T-cell (primary cell): ENCODE measurements around the gene GPR158. TPM values are rescaled to one million over a fixed set of nuclear protein-coding genes. Genes with fewer than 3 reads are reported as not detected.
"Not testable (repeated sequence)": the region's sequence is repeated elsewhere in the genome, so short reads cannot be mapped to it uniquely, and the experiment has no call there.

Source experiments
- ATAC-seq, 4 experiments: fragments of 200-7000 bp in 3 of 4; fragments of 150-1000 bp in 1 of 4; cut with Tn5 transposase; replicated peaks in 1 of 4; 1 replicate in 3 of 4; 2 replicates in 1 of 4; pipeline ENCODE4 v1.10.0; 2021; ENCODE audit warnings: moderate library complexity in 3 of 4, mild to moderate bottlenecking in 2 of 4, moderate number of reproducible peaks in 1 of 4
- CTCF ChIA-PET, 2 donors: fragments of 300-600 bp; sonication (Branson Sonifier 250); formaldehyde crosslinking; loops; one replicate each; lab custom pipeline; 2022; ENCODE audit warnings: antibody characterized with exemption in 2 of 2; lab: Charles Lee
- POLR2A ChIA-PET, 2 donors: fragments of 300-600 bp; sonication (Branson Sonifier 250); formaldehyde crosslinking; loops; one replicate each; lab custom pipeline; 2022; ENCODE audit warnings: antibody characterized with exemption in 2 of 2; lab: Charles Lee
- DNase-seq, 35 experiments: peaks; one replicate each; pipeline versions ENCODE4 v3.0.0 to v3.0.0-alpha.2; 2013 to 2023
- H3K27ac ChIP-seq: one replicate; pipeline ENCODE4 v1.5.1; 2013; ENCODE audit warnings: low read length
- H3K27me3 ChIP-seq, 2 experiments: replicated peaks in 1 of 2; 1 replicate in 1 of 2; 2 replicates in 1 of 2; pipeline versions ENCODE4 v1.6.1 to v1.7.0; 2013; ENCODE audit warnings: low read length in 1 of 2, mixed read lengths in 1 of 2; ENCODE audit not compliant: control insufficient read depth in 2 of 2, insufficient read depth in 2 of 2; ENCODE audit errors: extremely low read depth in 1 of 2
- H3K36me3 ChIP-seq, 2 donors: 1 replicate in 1 of 2; 2 replicates in 1 of 2; pipeline versions ENCODE4 v1.6.1 to v1.7.0; 2013; ENCODE audit warnings: low read length in 1 of 2; ENCODE audit not compliant: control insufficient read depth in 2 of 2, insufficient read depth in 1 of 2; ENCODE audit errors: extremely low read depth in 1 of 2
- H3K4me1 ChIP-seq, 2 experiments: 1 replicate in 1 of 2; 2 replicates in 1 of 2; pipeline versions ENCODE4 v1.6.1 to v1.7.0; 2013; ENCODE audit warnings: low read length in 2 of 2, mixed read lengths in 1 of 2; ENCODE audit not compliant: insufficient read depth in 2 of 2, control insufficient read depth in 1 of 2; ENCODE audit errors: extremely low read depth in 1 of 2
- H3K4me3 ChIP-seq, 2 donors: 1 replicate in 1 of 2; 2 replicates in 1 of 2; pipeline versions ENCODE4 v1.5.1 to v1.7.0; 2013; ENCODE audit warnings: mild to moderate bottlenecking in 2 of 2, low read length in 1 of 2, moderate library complexity in 1 of 2; ENCODE audit not compliant: control insufficient read depth in 1 of 2; ENCODE audit errors: extremely low read depth in 1 of 2
- H3K9me3 ChIP-seq: 2 replicates; pipeline ENCODE4 v1.7.0; 2013
- H3K27ac Mint-ChIP-seq, 2 donors: one replicate each; pipeline ENCODE4 v1.8.0; 2020 to 2021; ENCODE audit warnings: mild to moderate bottlenecking in 2 of 2, mixed read lengths in 2 of 2
- H3K27me3 Mint-ChIP-seq, 2 donors: one replicate each; pipeline ENCODE4 v1.8.0; 2021 to 2022; ENCODE audit warnings: mixed read lengths in 2 of 2
- H3K36me3 Mint-ChIP-seq: one replicate; pipeline ENCODE4 v1.8.0; 2021; ENCODE audit warnings: mixed read lengths
- H3K4me1 Mint-ChIP-seq, 3 donors: one replicate each; pipeline ENCODE4 v1.8.0; 2020 to 2022; ENCODE audit warnings: mixed read lengths in 3 of 3, mild to moderate bottlenecking in 1 of 3
- H3K4me3 Mint-ChIP-seq, 3 donors: one replicate each; pipeline ENCODE4 v1.8.0; 2020 to 2022; ENCODE audit warnings: mild to moderate bottlenecking in 3 of 3, mixed read lengths in 3 of 3, moderate library complexity in 3 of 3
- H3K9me3 Mint-ChIP-seq, 3 donors: one replicate each; pipeline ENCODE4 v1.8.0; 2020 to 2022; ENCODE audit warnings: mixed read lengths in 3 of 3
- WGBS: methylation state at CpG from one replicate; pipeline ENCODE4 v1.1.5; 2013; ENCODE audit warnings: missing lambda C conversion rate; ENCODE audit not compliant: insufficient coverage; 5-methylcytosine and 5-hydroxymethylcytosine counted together
- total RNA-seq, 35 experiments: library from RNA in 6 of 35; stranded (reverse) in 6 of 35; fragments of 120-200 nt in 1 of 35; gene quantifications; one replicate each; pipeline versions ENCODE4 v1.2.1 to v1.2.4 and lab custom pipeline; 2013 to 2026

GPR158 gene
- total RNA-seq, 5 donors from 2014 or later (not counting 1 experiment from before 2014, with no cell fraction given): not detected

DNA sequence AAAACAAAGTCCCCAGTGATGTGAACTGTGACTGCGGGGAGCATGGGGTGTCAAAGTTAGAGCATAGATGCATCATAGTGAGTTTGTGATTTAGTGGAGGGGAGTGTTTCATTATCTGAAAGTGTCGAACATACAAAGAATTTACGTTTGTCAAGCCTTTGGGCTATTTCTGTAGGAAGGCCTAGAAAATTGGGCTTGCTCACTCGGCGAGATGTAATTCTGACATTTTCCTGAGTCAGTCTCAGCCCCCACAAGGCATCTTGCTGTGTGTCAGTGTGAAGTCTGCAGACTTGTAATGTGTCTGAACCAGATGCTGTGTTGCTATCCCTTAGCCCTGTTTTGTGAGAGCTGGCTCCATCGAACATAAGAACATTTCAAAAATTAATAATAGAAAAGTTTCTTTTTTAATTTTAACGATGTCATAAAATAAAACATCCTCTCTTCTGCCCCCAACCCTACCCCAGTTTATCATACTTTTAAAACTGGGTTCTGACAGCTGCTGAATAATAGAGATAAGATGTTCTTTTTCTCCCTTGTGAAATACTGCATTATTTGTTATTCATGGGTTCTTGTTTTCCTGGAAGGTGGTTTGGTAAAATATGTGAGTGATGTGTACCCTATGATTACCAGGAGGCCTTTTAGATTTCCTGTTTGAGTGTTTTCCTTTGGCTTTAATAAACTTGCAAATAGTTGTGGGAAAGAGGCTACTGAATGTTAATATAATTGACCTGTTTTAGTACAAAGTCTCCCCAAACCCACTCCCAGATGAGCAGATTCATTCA lies 207.4 kb downstream of the GPR158 start:
- Mint-ChIP-seq H3K27me3 (no peaks in the 10 kb centered on the region), H3K9me3 (peaks cover 8 to 15% (median 15%) of the 10 kb centered on the region in 3 donors), H3K4me3 (no peak overlapping the region), H3K27ac (no peak overlapping the region), H3K36me3 (no peaks in the 10 kb centered on the region), H3K4me1 (no peaks in the 10 kb centered on the region)
- ChIA-PET POLR2A (no interaction called here), CTCF (no interaction called here)
- Histone ChIP-seq H3K36me3 (no peaks in the 10 kb centered on the region), H3K27me3 (no peaks in the 10 kb centered on the region), H3K4me1 (no peaks in the 10 kb centered on the region), H3K4me3 (no peak overlapping the region), H3K27ac (no peak overlapping the region), H3K9me3 (no peaks in the 10 kb centered on the region)
- ATAC-seq (no peak), DNase-seq (no peak)
- WGBS: 48% methylated on average over 3 of the region's 7 CpGs

DNA sequence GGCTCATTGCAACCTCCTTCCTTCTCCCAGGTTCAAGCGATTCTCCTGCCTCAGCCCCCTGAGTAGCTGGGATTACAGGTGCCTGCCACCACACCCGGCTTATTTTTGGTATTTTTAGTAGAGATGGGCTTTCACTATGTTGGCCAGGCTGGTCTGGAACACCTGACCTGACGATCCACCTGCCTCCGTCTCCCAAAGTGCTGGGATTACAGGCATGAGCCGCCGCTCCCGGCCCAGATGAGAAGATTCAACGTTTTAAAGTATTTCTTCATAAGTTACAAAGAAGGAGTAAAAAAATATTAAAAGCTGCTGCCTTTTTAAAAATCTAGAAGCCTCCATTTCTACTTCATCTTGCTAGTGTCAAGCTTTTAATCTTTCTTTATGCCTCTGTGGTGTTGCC lies 208.1 kb downstream of the GPR158 start:
- H3K9me3 ChIP-seq, H3K36me3 ChIP-seq, H3K27me3 ChIP-seq, H3K4me3 Mint-ChIP-seq, H3K4me1 Mint-ChIP-seq, H3K36me3 Mint-ChIP-seq, H3K27ac Mint-ChIP-seq, H3K27ac ChIP-seq, POLR2A ChIA-PET, DNase-seq, ATAC-seq, H3K27me3 Mint-ChIP-seq, H3K4me3 ChIP-seq, H3K4me1 ChIP-seq: not testable (repeated sequence)
- no CpG with 5 or more reads among the region's 8 CpGs for WGBS
- CTCF ChIA-PET: interaction anchor here in 1 of 2 donors (0.7 kb wide), 1 partner anchor 21 kb away, joined by 3 read pairs; no protein-coding TSS in a partner anchor
- H3K9me3 Mint-ChIP-seq: peaks cover 8 to 15% (median 15%) of the 10 kb centered on the region in 3 donors

DNA sequence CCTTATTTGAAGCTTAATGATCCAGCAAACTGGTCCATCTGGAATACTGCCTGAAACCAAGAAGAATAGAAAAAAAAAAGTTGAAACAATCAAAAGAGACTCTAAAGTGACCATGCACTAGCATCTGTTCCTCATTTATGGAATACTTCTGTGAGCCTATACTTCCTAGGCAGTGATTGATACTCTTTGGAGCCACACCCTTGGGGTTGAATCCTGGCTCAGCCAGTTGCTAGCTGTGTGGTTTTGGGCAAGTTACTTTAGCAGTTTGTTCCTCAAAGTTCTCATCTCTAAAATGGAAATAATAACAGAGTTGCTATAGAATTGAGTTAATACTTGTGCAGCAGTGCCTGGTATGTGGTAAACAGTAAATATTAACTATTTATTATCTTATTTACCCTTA lies 208.9 kb downstream of the GPR158 start:
- no peak overlapping the region for H3K4me3 ChIP-seq
- CTCF ChIA-PET: interaction anchor here in 1 of 2 donors (0.7 kb wide), 1 partner anchor 21 kb away, joined by 3 read pairs; no protein-coding TSS in a partner anchor
- DNase-seq (no peak), ATAC-seq (no peak)
- peaks cover 0 to 2% of the 10 kb centered on the region in 2 experiments for H3K27me3 ChIP-seq
- Mint-ChIP-seq H3K27ac (no peak overlapping the region), H3K4me3 (no peak overlapping the region), H3K9me3 (peaks cover 8 to 15% (median 15%) of the 10 kb centered on the region in 3 donors), H3K27me3 (no peaks in the 10 kb centered on the region), H3K36me3 (no peaks in the 10 kb centered on the region), H3K4me1 (no peaks in the 10 kb centered on the region)
- no peak overlapping the region for H3K27ac ChIP-seq
- POLR2A ChIA-PET: no interaction called here
- no peaks in the 10 kb centered on the region for H3K36me3 ChIP-seq
- H3K4me1 ChIP-seq: no peaks in the 10 kb centered on the region
- H3K9me3 ChIP-seq: no peaks in the 10 kb centered on the region

DNA sequence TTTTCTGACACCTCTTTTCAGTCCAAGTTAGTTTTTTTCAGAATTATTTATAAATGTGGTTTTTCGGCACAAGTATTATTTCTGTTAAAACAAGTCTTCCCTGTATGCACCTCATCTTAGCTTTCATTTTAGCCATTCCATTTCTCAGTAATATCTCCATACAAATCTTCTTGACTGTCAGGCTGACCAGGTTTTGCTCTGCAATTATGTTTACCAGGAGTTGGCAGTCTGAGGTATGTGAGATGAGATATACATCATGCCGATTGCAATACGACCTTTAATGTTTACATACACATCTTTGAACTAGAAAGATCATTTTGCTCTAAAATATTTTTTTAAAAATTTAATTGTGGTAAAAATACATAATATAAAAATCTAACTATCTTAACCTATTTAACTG lies 209.8 kb downstream of the GPR158 start:
- Histone ChIP-seq H3K27me3 (peaks cover 0 to 2% of the 10 kb centered on the region in 2 experiments), H3K36me3 (no peaks in the 10 kb centered on the region), H3K27ac (no peak overlapping the region), H3K4me1 (no peaks in the 10 kb centered on the region), H3K4me3 (no peak overlapping the region), H3K9me3 (no peaks in the 10 kb centered on the region)
- Mint-ChIP-seq H3K4me3 (no peak overlapping the region), H3K27me3 (no peaks in the 10 kb centered on the region), H3K27ac (no peak overlapping the region), H3K9me3 (peaks cover 8 to 10% (median 10%) of the 10 kb centered on the region in 3 donors), H3K4me1 (no peaks in the 10 kb centered on the region), H3K36me3 (no peaks in the 10 kb centered on the region)
- DNase-seq (no peak), ATAC-seq (no peak)
- WGBS: no CpG with 5 or more reads among the region's 3 CpGs
- POLR2A ChIA-PET: no interaction called here
- CTCF ChIA-PET: no interaction called here

DNA sequence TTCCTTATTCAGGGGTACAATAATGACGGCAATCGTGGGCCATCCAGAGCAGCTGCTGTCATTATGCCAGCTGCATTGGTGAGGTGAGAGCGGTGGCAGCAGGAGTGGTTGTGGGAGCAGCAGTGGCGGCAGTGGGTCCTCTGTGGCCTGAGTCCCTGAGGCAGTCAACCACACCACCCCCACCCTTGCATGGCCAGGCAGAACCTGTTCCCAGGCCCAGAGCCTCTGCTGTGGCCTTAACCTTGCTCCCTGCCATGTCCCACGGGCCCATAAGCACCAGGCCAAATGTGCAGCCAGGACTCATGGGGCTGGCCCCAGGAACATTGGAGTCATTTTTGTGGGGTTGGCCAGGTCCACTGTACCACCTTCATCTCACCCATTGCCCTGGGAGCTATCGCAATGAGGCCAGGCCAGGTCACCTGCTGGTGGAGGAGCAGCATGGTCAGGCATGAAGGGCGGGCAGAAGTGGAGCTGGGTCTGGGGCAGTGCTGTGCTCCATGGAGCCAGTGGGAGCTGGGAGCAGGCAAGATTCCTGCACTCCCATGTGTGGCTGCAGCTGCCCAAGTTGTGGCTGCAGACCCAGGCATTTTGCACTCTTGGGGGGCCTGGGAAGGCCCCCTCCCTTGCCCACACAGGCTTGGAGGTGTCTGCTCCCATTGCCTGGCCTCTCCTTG lies 213.5 kb downstream of the GPR158 start:
- Histone ChIP-seq H3K27ac (no peak overlapping the region), H3K4me3 (no peak overlapping the region), H3K27me3 (peaks cover 0 to 2% of the 10 kb centered on the region in 2 experiments), H3K4me1 (no peaks in the 10 kb centered on the region), H3K36me3 (no peaks in the 10 kb centered on the region), H3K9me3 (no peaks in the 10 kb centered on the region)
- ATAC-seq (no peak), DNase-seq (no peak)
- no peaks in the 10 kb centered on the region for H3K36me3 Mint-ChIP-seq
- no peak overlapping the region for H3K27ac Mint-ChIP-seq
- peaks cover 13 to 20% (median 20%) of the 10 kb centered on the region in 3 donors for H3K9me3 Mint-ChIP-seq
- CTCF ChIA-PET: no interaction called here
- no peak overlapping the region for H3K4me3 Mint-ChIP-seq
- no peaks in the 10 kb centered on the region for H3K4me1 Mint-ChIP-seq
- no peaks in the 10 kb centered on the region for H3K27me3 Mint-ChIP-seq
- 64% methylated on average over 3 of the region's 7 CpGs for WGBS
- POLR2A ChIA-PET: no interaction called here

DNA sequence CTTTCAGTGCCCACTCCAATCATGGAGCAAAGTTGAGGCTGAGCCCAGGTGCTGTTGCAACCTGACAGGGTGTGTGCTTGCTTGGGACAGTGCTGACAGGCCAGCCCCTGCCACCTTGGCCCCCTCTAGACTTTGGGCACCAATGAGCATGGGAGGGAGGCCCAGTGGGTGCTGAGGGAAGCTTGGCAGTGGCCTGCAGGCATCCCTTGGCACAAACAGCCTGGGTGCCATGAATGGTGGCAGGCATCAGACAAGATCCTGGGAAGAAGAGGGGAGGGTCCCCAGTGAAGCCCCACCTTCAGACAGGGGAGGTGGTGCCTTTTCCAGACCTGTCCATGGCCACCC lies 214.0 kb downstream of the GPR158 start:
- DNase-seq (no peak), ATAC-seq (no peak)
- H3K27me3 ChIP-seq: peaks cover 0 to 2% of the 10 kb centered on the region in 2 experiments
- no peaks in the 10 kb centered on the region for H3K4me1 ChIP-seq
- H3K36me3 ChIP-seq: no peaks in the 10 kb centered on the region
- H3K4me3 Mint-ChIP-seq: no peak overlapping the region
- no peaks in the 10 kb centered on the region for H3K9me3 ChIP-seq
- CTCF ChIA-PET: no interaction called here
- POLR2A ChIA-PET: no interaction called here
- H3K27ac Mint-ChIP-seq: no peak overlapping the region
- peaks cover 16 to 20% (median 20%) of the 10 kb centered on the region in 3 donors for H3K9me3 Mint-ChIP-seq
- H3K27ac ChIP-seq: no peak overlapping the region
- H3K27me3 Mint-ChIP-seq: no peaks in the 10 kb centered on the region
- H3K4me3 ChIP-seq: no peak overlapping the region
- H3K36me3 Mint-ChIP-seq: no peaks in the 10 kb centered on the region
- H3K4me1 Mint-ChIP-seq: no peaks in the 10 kb centered on the region
